CD14-positive monocyte (primary cell): ENCODE measurements around the gene DQX1. TPM values are rescaled to one million over a fixed set of nuclear protein-coding genes. Genes with fewer than 3 reads are reported as not detected.

ENCODE experiments used
- DNase-seq, 3 donors: peaks; one replicate each; pipeline ENCODE4 v3.0.0-alpha.2; 2011 to 2022
- H2AFZ ChIP-seq: 2 replicates; pipeline ENCODE4 v1.6.0; 2012; ENCODE audit warnings: mild to moderate bottlenecking, low read depth, low read length, inconsistent platforms; ENCODE audit not compliant: insufficient read depth, poor library complexity, severe bottlenecking
- H3K27ac ChIP-seq, 2 donors: 1 replicate in 1 of 2; 2 replicates in 1 of 2; pipeline ENCODE4 v1.5.1; 2012 to 2013; ENCODE audit warnings: low read length in 2 of 2, control low read depth in 1 of 2, inconsistent platforms in 1 of 2, low read depth in 1 of 2, mild to moderate bottlenecking in 1 of 2
- H3K27me3 ChIP-seq, 2 donors: one replicate each; pipeline versions ENCODE4 v1.6.0 to v1.6.1; 2011 to 2013; ENCODE audit warnings: low read length in 2 of 2; ENCODE audit not compliant: control insufficient read depth in 2 of 2, insufficient read depth in 2 of 2
- H3K36me3 ChIP-seq, 2 donors: replicated peaks in 1 of 2; 1 replicate in 1 of 2; 2 replicates in 1 of 2; pipeline versions ENCODE4 v1.5.1 to v1.6.1; 2012 to 2013; ENCODE audit warnings: low read length in 2 of 2, control low read depth in 1 of 2, inconsistent platforms in 1 of 2, mild to moderate bottlenecking in 1 of 2; ENCODE audit not compliant: insufficient read depth in 2 of 2, control insufficient read depth in 1 of 2
- H3K4me1 ChIP-seq, 2 donors: 1 replicate in 1 of 2; 2 replicates in 1 of 2; pipeline versions ENCODE4 v1.5.1 to v1.6.1; 2012 to 2013; ENCODE audit warnings: low read length in 2 of 2, control low read depth in 1 of 2, inconsistent platforms in 1 of 2, mild to moderate bottlenecking in 1 of 2, moderate library complexity in 1 of 2; ENCODE audit not compliant: insufficient read depth in 2 of 2, control insufficient read depth in 1 of 2
- H3K4me2 ChIP-seq: replicated peaks from 2 replicates; pipeline ENCODE3; 2012; ENCODE audit warnings: low read length, moderate library complexity, mild to moderate bottlenecking; ENCODE audit not compliant: poor library complexity, severe bottlenecking; ENCODE audit errors: extremely low read depth
- H3K4me3 ChIP-seq, 3 experiments: fragments of 200-600 bp in 1 of 3; sonication (generic) in 1 of 3; replicated peaks in 1 of 3; 1 replicate in 2 of 3; 2 replicates in 1 of 3; pipeline ENCODE4 v1.5.1; 2011 to 2013; ENCODE audit warnings: low read length in 3 of 3, mild to moderate bottlenecking in 3 of 3, control low read depth in 2 of 3, low read depth in 2 of 3, inconsistent platforms in 1 of 3, moderate library complexity in 1 of 3
- H3K79me2 ChIP-seq: 2 replicates; pipeline ENCODE4 v1.6.0; 2012; ENCODE audit warnings: mild to moderate bottlenecking, control low read depth, inconsistent platforms, low read length, moderate library complexity; ENCODE audit not compliant: insufficient read depth
- H3K9ac ChIP-seq: 2 replicates; pipeline ENCODE4 v1.6.0; 2017; ENCODE audit warnings: low read length, mild to moderate bottlenecking; ENCODE audit not compliant: insufficient read depth, poor library complexity, severe bottlenecking
- H3K9me3 ChIP-seq, 2 donors: replicated peaks in 1 of 2; 1 replicate in 1 of 2; 2 replicates in 1 of 2; pipeline versions ENCODE4 v1.5.1 to v1.6.1; 2012 to 2013; ENCODE audit warnings: low read length in 2 of 2, control low read depth in 1 of 2; ENCODE audit not compliant: control insufficient read depth in 1 of 2, insufficient read depth in 1 of 2
- H4K20me1 ChIP-seq: 2 replicates; pipeline ENCODE4 v1.6.0; 2012; ENCODE audit warnings: mild to moderate bottlenecking, low read length, control low read depth, moderate library complexity; ENCODE audit not compliant: insufficient read depth
- H3K27ac Mint-ChIP-seq, 7 donors: one replicate each; pipeline ENCODE4 v1.8.0; 2020; ENCODE audit warnings: mild to moderate bottlenecking in 7 of 7, mixed read lengths in 7 of 7, moderate library complexity in 6 of 7, inconsistent platforms in 2 of 7
- H3K27me3 Mint-ChIP-seq, 3 donors: one replicate each; pipeline ENCODE4 v1.8.0; 2021 to 2022; ENCODE audit warnings: low read depth in 3 of 3, mild to moderate bottlenecking in 3 of 3, mixed read lengths in 3 of 3, moderate library complexity in 3 of 3, inconsistent platforms in 1 of 3
- H3K36me3 Mint-ChIP-seq, 2 donors: one replicate each; pipeline ENCODE4 v1.8.0; 2020; ENCODE audit warnings: mixed read lengths in 2 of 2, inconsistent platforms in 1 of 2, mild to moderate bottlenecking in 1 of 2
- H3K4me1 Mint-ChIP-seq: one replicate; pipeline ENCODE4 v1.8.0; 2020; ENCODE audit warnings: mild to moderate bottlenecking, mixed read lengths
- H3K4me3 Mint-ChIP-seq, 2 donors: one replicate each; pipeline ENCODE4 v1.8.0; 2020; ENCODE audit warnings: mild to moderate bottlenecking in 2 of 2, mixed read lengths in 2 of 2, moderate library complexity in 1 of 2
- H3K9me3 Mint-ChIP-seq, 7 donors: one replicate each; pipeline ENCODE4 v1.8.0; 2020 to 2022; ENCODE audit warnings: mixed read lengths in 7 of 7, mild to moderate bottlenecking in 6 of 7, moderate library complexity in 6 of 7, inconsistent platforms in 2 of 7
- CTCF ChIP-seq: fragments of 200-600 bp; IDR thresholded peaks from one replicate; pipeline ENCODE4 v1.8.0; 2022; ENCODE audit warnings: antibody characterized with exemption, mild to moderate bottlenecking
- WGBS: methylation state at CpG from one replicate; pipeline ENCODE4 v1.1.5; 2013; ENCODE audit warnings: missing lambda C conversion rate; ENCODE audit not compliant: insufficient coverage; 5-methylcytosine and 5-hydroxymethylcytosine counted together
- intact Hi-C, 2 donors: fragments of 100-400 bp; cut with micrococcal nuclease; formaldehyde crosslinking; loops; one replicate each; pipeline versions ENCODE4 v1.15.0 to v1.15.1; 2023
- polyA plus RNA-seq, 3 donors: library from polyadenylated mRNA; depleted of rRNA in 1 of 3; unstranded in 2 of 3; stranded (reverse) in 1 of 3; fragments of 300-500 nt in 2 of 3; fragments of >200 nt in 1 of 3; fragmentation: Illumina TruSeq in 2 of 3; gene quantifications; 1 replicate in 2 of 3; 2 replicates in 1 of 3; pipeline ENCODE4 v1.2.3, GENCODE V29; 2012 to 2021

Gene DQX1
- polyA plus RNA-seq, 3 donors = 0.36 TPM; not detected in 2

- Histone ChIP-seq H3K36me3 (no peaks in the 10 kb centered on the region), H2AFZ (no peak overlapping the region), H3K4me1 (peaks cover 83 to 92% of the 10 kb centered on the region in 2 donors), H3K9me3 (no peaks in the 10 kb centered on the region), H4K20me1 (no peaks in the 10 kb centered on the region), H3K4me2 (no peak overlapping the region), H3K27me3 (no peaks in the 10 kb centered on the region), H3K27ac (peak overlapping the region in 1 of 2 donors; percentile 61), H3K4me3 (no peak overlapping the region), H3K9ac (no peak overlapping the region), H3K79me2 (peaks cover 7% of the 10 kb centered on the region)
- Mint-ChIP-seq H3K27ac (peak overlapping the region in 5 of 7 donors; percentile 19 to 61 (median 47)), H3K27me3 (peaks cover 0 to 3% (median 0%) of the 10 kb centered on the region in 3 donors), H3K4me1 (peaks cover 72% of the 10 kb centered on the region), H3K4me3 (no peak overlapping the region), H3K36me3 (peaks cover 0 to 4% of the 10 kb centered on the region in 2 donors), H3K9me3 (peaks cover 0 to 3% (median 0%) of the 10 kb centered on the region in 7 donors)
- intact Hi-C loops = no loop called here
- 94% methylated on average over 3 of the region's 3 CpGs for WGBS
- TF ChIP-seq CTCF = no peak
- no peak for DNase-seq
Measured at GRCh38 chr2:74572178-74572925, 46.3 kb upstream of the DQX1 start.

GRCh38 chr2:74571058-74571457, 45.0 kb upstream of the DQX1 start:
- intact Hi-C loops = no loop called here
- H3K4me3 ChIP-seq = no peak overlapping the region
- no peak for TF ChIP-seq CTCF
- H3K36me3 Mint-ChIP-seq = peaks cover 0 to 4% of the 10 kb centered on the region in 2 donors
- H4K20me1 ChIP-seq = no peaks in the 10 kb centered on the region
- peak overlapping the region in 1 of 2 donors; percentile 61 for H3K27ac ChIP-seq
- 0% methylated on average over 1 of the region's 1 CpG for WGBS
- H3K9me3 ChIP-seq = no peaks in the 10 kb centered on the region
- H3K79me2 ChIP-seq = peaks cover 7% of the 10 kb centered on the region
- no peak overlapping the region for H3K4me3 Mint-ChIP-seq
- no peaks in the 10 kb centered on the region for H3K36me3 ChIP-seq
- peaks cover 0 to 3% (median 0%) of the 10 kb centered on the region in 3 donors for H3K27me3 Mint-ChIP-seq
- H3K9me3 Mint-ChIP-seq = peaks cover 0 to 3% (median 0%) of the 10 kb centered on the region in 7 donors
- no peak overlapping the region for H3K9ac ChIP-seq
- H3K27ac Mint-ChIP-seq = no peak overlapping the region
- no peaks in the 10 kb centered on the region for H3K27me3 ChIP-seq
- H3K4me1 Mint-ChIP-seq = peaks cover 71% of the 10 kb centered on the region
- peak overlapping the region; percentile 68 for H2AFZ ChIP-seq
- H3K4me2 ChIP-seq = peak overlapping the region; percentile 23
- peaks cover 82 to 92% of the 10 kb centered on the region in 2 donors for H3K4me1 ChIP-seq
- peak; percentile 36 to 48 (median 40) for DNase-seq
